Tibial artery (tissue), 4 donors: ENCODE data around the gene AMH.

Experiments
- DNase-seq, 2 donors: peaks; one replicate each; pipeline ENCODE4 v3.0.0-alpha.2; 2019
- H3K27ac ChIP-seq, 2 donors: fragments of 200-600 bp; sonication (generic) in 1 of 2; 1 replicate in 1 of 2; 2 replicates in 1 of 2; pipeline ENCODE4 v1.5.1; 2018 to 2019; ENCODE audit warnings: mild to moderate bottlenecking in 1 of 2
- H3K27me3 ChIP-seq, 2 donors: fragments of 200-600 bp; sonication (generic) in 1 of 2; one replicate each; pipeline versions ENCODE4 v1.5.1 to v1.6.0; 2016 to 2019
- H3K36me3 ChIP-seq, 3 donors: fragments of 200-600 bp; sonication (generic) in 2 of 3; one replicate each; pipeline ENCODE4 v1.5.1; 2016 to 2019; ENCODE audit warnings: mild to moderate bottlenecking in 2 of 3
- H3K4me1 ChIP-seq, 4 donors: fragments of 200-600 bp; sonication (generic) in 2 of 4; 1 replicate in 3 of 4; 2 replicates in 1 of 4; pipeline ENCODE4 v1.5.1; 2016 to 2019
- H3K4me3 ChIP-seq, 2 donors: fragments of 200-600 bp; sonication (generic) in 1 of 2; 1 replicate in 1 of 2; 2 replicates in 1 of 2; pipeline ENCODE4 v1.5.1; 2018 to 2019; ENCODE audit warnings: mild to moderate bottlenecking in 2 of 2
- H3K9me3 ChIP-seq, 3 donors: fragments of 200-600 bp; sonication (generic) in 1 of 3; one replicate each; pipeline ENCODE4 v1.5.1; 2016 to 2019
- intact Hi-C: fragments of 100-400 bp; cut with DNase I; formaldehyde crosslinking; loops from one replicate; pipeline ENCODE4 v1.15.0; 2023; ENCODE audit warnings: low total_unique reads
- TF ChIP-seq, protein P1 (sequence below), 2 experiments: fragments of 200-600 bp in 1 of 2; fragments of 450-650 bp in 1 of 2; IDR thresholded peaks; one replicate each; pipeline ENCODE4 v1.5.1; 2017 to 2019; ENCODE audit warnings: antibody characterized with exemption in 2 of 2, mild to moderate bottlenecking in 1 of 2, moderate library complexity in 1 of 2

The AMH gene

DNA sequence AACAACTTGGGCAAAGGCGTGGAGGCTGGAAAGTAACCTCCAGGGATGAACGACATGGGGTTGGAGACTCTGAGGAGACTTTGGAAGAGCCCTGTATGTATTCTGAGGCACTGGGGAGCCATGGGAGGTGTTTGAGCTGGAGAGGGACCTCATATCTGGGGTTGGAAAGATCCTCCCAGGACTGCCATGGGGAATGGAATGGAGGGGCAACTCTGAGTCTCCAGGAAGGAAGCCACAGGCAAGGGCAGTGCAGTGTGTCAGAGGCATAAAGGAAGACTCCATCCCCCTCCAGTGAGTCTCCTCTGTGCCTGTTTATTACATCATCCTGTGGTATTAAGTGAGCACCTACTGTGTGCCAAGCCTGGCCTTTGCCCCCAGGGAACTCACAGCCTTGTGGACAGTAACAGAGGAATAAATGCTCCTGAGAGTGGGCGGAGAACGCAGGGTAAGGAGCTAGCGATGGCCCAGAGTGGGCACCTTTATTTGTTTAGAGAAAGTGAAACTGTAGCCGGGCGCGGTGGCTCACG is 25.1 kb downstream of the AMH start:
- Histone ChIP-seq H3K9me3 (no peaks in the 10 kb centered on the region), H3K27me3 (no peaks in the 10 kb centered on the region), H3K36me3 (peaks cover 13 to 51% (median 48%) of the 10 kb centered on the region in 3 donors), H3K4me3 (peak overlapping the region in 1 of 2 donors; percentile 10), H3K4me1 (peaks cover 0 to 51% (median 43%) of the 10 kb centered on the region in 4 donors), H3K27ac (peak overlapping the region; percentile 25 to 64)
- TF ChIP-seq, protein P1, sequence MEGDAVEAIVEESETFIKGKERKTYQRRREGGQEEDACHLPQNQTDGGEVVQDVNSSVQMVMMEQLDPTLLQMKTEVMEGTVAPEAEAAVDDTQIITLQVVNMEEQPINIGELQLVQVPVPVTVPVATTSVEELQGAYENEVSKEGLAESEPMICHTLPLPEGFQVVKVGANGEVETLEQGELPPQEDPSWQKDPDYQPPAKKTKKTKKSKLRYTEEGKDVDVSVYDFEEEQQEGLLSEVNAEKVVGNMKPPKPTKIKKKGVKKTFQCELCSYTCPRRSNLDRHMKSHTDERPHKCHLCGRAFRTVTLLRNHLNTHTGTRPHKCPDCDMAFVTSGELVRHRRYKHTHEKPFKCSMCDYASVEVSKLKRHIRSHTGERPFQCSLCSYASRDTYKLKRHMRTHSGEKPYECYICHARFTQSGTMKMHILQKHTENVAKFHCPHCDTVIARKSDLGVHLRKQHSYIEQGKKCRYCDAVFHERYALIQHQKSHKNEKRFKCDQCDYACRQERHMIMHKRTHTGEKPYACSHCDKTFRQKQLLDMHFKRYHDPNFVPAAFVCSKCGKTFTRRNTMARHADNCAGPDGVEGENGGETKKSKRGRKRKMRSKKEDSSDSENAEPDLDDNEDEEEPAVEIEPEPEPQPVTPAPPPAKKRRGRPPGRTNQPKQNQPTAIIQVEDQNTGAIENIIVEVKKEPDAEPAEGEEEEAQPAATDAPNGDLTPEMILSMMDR (IDR thresholded peaks at IDR 0.05), result no peak
- no peak for DNase-seq
- intact Hi-C loops, result loop anchor here (5.0 kb wide), 2 partner anchors 37 to 122 kb away; partner anchors contain the start of genes AP3D1, PLEKHJ1 and SF3A2

DNA sequence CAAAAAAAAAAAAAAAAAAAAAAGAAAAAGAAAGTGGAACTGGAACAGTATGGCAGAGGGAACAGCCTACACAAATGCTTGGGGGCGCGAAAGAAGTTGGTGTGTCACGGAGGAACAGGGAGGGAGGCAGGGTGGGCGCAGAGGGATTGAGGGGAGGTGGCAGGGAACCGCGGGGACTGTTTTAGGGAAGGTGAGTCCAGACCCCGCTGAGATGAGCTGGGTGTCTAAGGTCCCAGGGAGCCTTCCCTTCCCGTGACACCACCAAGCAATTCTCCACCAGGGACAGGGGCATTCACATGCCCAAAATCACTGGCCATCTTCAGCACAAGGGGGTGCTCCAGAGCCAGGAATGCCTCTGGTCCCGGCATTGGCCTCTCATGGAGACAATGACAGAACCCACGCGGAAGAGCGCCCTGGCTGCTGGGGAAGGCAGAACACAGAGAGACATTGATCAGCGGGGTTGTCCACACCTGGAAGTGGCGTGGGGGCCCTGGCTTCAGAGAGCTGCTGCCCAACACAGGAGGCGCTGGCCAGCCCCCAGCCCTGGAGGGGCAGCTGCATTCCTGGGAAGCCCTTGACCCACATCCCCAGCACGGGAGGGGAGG is 25.9 kb downstream of the AMH start:
- Histone ChIP-seq H3K4me1 (peaks cover 0 to 51% (median 43%) of the 10 kb centered on the region in 4 donors), H3K27ac (peak overlapping the region in 1 of 2 donors; percentile 24), H3K27me3 (no peaks in the 10 kb centered on the region), H3K36me3 (peaks cover 13 to 51% (median 48%) of the 10 kb centered on the region in 3 donors), H3K4me3 (no peak overlapping the region), H3K9me3 (no peaks in the 10 kb centered on the region)
- DNase-seq, result peak in 1 of 2 donors; percentile 59
- TF ChIP-seq, protein P1 (IDR thresholded peaks at IDR 0.05), result peak; percentile 21 to 43
- intact Hi-C loops, result loop anchor here (5.0 kb wide), 2 partner anchors 38 to 123 kb away; partner anchors contain the start of genes AP3D1, PLEKHJ1 and SF3A2

DNA sequence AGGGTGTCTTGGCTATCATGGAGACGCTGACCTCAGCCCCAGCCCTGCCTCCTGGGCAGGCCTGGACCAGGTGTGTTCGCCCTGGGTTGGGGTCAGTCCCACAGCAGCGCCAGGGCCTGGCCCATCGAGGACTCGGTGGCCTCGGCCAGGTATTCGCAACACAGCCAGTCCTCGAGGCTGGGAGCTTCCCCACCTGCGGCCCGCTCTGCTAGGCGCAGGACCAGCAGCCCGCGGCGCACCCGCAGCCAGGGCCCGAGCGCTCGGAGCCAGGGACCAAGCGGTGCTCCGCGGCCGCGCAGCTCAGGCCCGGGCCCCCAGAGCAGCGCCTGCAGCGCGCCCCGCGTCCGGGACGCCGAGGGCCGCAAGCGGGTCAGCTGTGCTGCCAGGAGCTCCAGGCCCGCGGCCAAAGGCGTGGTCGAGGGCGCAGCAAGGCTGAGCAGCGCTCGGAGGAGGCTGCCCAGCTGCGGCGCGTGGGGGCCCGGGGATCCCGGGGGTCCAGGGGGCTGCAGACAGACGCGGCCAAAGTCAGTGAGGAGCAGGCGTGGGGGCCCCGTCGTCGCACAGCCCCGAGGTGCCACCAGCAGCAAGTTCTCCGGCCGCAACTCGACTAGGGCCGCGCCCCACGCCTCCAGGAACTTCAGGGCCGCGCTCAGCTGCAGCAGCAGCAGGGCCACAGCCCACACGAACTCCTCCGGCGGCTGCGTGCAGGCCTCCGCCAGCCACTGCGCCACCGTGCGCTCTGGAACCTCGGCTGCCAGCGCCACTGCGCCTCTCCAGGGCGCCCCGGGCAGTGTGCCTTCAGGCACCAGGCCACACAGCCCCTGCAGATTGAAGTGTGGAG is 26.7 kb downstream of the AMH start:
- no peaks in the 10 kb centered on the region for H3K27me3 ChIP-seq
- no peaks in the 10 kb centered on the region for H3K9me3 ChIP-seq
- peaks cover 13 to 51% (median 51%) of the 10 kb centered on the region in 3 donors for H3K36me3 ChIP-seq
- DNase-seq, result no peak
- no peak overlapping the region for H3K4me3 ChIP-seq
- TF ChIP-seq, protein P1 (IDR thresholded peaks at IDR 0.05), result no peak
- peak overlapping the region in 1 of 2 donors; percentile 24 for H3K27ac ChIP-seq
- intact Hi-C loops, result no loop called here
- peaks cover 0 to 54% (median 43%) of the 10 kb centered on the region in 4 donors for H3K4me1 ChIP-seq

DNA sequence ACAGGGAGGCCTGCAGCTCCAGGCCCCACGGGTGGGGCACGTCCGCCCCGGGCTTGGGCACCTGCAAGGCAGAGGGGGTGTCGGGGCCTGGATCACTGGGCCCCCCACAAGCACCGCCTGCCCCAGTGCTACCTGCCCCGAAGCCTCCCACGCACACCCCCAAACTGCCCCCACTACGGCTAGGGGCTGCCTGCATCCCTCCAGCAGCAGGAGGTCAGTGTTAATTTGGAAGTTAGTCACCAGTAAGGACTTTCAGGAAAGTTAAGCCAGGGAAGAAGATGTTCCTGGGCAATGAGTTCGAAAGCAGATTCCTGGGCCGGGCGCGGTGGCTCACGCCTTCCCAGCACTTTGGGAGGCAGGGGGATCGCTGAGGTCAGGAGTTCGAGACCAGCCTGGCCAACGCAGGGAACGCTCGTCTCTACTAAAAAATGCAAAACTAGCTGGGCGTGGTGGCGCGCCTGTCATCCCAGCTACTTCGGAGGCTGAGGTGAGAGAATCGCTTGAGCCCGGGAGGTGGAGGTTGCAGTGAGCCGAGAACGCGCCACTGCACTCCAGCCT is 27.4 kb downstream of the AMH start:
- peaks cover 0 to 49% (median 38%) of the 10 kb centered on the region in 4 donors for H3K4me1 ChIP-seq
- H3K27ac ChIP-seq, result no peak overlapping the region
- peaks cover 13 to 47% (median 44%) of the 10 kb centered on the region in 3 donors for H3K36me3 ChIP-seq
- no peaks in the 10 kb centered on the region for H3K9me3 ChIP-seq
- no peak for DNase-seq
- intact Hi-C loops, result no loop called here
- no peak overlapping the region for H3K4me3 ChIP-seq
- no peaks in the 10 kb centered on the region for H3K27me3 ChIP-seq
- TF ChIP-seq, protein P1 (IDR thresholded peaks at IDR 0.05), result no peak

DNA sequence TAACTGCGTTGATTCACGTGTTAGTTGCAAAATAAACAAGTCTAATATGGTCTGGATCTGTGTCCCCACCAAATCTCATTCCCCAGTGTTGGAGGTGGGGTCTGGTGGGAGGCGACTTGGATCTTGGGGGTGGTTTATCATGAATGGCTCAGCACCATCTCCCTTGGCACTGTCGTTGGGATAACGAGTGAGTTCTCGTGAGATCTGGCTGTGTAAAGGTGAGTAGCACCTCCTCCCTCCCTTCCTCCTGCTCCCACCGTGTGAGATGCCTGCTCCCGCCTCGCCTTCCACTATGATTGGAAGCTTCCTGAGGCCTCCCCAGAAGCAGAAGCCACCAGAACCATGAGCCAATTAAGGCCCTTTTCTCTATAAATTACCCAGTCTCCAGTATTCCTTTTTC is 28.0 kb downstream of the AMH start:
- intact Hi-C loops, result no loop called here
- TF ChIP-seq, protein P1 (IDR thresholded peaks at IDR 0.05), result no peak
- H3K4me1 ChIP-seq, result peaks cover 0 to 49% (median 36%) of the 10 kb centered on the region in 4 donors
- H3K27me3 ChIP-seq, result no peaks in the 10 kb centered on the region
- H3K27ac ChIP-seq, result no peak overlapping the region
- DNase-seq, result no peak
- H3K4me3 ChIP-seq, result no peak overlapping the region
- no peaks in the 10 kb centered on the region for H3K9me3 ChIP-seq
- H3K36me3 ChIP-seq, result peaks cover 7 to 41% (median 37%) of the 10 kb centered on the region in 3 donors
